PFSK-1 (cell line): ENCODE data around the gene LILRA1.

Experiments used
- FOXP2 ChIP-seq: optimal IDR thresholded peaks from 2 replicates; pipeline ENCODE3; 2011; ENCODE audit warnings: borderline replicate concordance, control low read depth, inconsistent platforms; ENCODE audit not compliant: insufficient read depth; ENCODE audit errors: extremely low read length, extremely low read depth
- POLR2AphosphoS5 ChIP-seq: IDR thresholded peaks from 2 replicates; pipeline ENCODE4 v1.6.1; 2012; ENCODE audit warnings: low read depth, mild to moderate bottlenecking, control low read depth, low read length, moderate library complexity
- REST ChIP-seq, 2 experiments: IDR thresholded peaks; 2 replicates each; pipeline versions ENCODE4 v1.6.1 to v1.8.0; 2011 to 2012; ENCODE audit warnings: low read depth in 2 of 2, low read length in 2 of 2, control low read depth in 1 of 2, inconsistent platforms in 1 of 2, mild to moderate bottlenecking in 1 of 2, moderate library complexity in 1 of 2; ENCODE audit not compliant: insufficient read depth in 1 of 2
- SIN3A ChIP-seq: IDR thresholded peaks from 2 replicates; pipeline ENCODE4 v1.6.1; 2012; ENCODE audit warnings: mild to moderate bottlenecking, low read length, moderate library complexity, borderline replicate concordance; ENCODE audit not compliant: insufficient read depth
- TAF1 ChIP-seq: IDR thresholded peaks from 2 replicates; pipeline ENCODE4 v1.6.1; 2012; ENCODE audit warnings: low read length, control low read depth, borderline replicate concordance; ENCODE audit not compliant: insufficient read depth

LILRA1 gene

GRCh38 chr19:54630782-54631181 lies 37.4 kb downstream of the LILRA1 start:
- TF ChIP-seq POLR2AphosphoS5 (no peak), TAF1 (no peak), SIN3A (no peak), REST (IDR thresholded peaks at IDR 0.05; ENCODE audit: insufficient read depth in 1 of 2, low read depth in 2 of 2, low read length in 2 of 2) (no peak), FOXP2 (no peak)

GRCh38 chr19:54633401-54633800 lies 40.0 kb downstream of the LILRA1 start:
- TF ChIP-seq FOXP2: no peak
- no peak for TF ChIP-seq SIN3A
- TF ChIP-seq POLR2AphosphoS5: no peak
- no peak for TF ChIP-seq REST (IDR thresholded peaks at IDR 0.05; ENCODE audit: insufficient read depth in 1 of 2, low read depth in 2 of 2, low read length in 2 of 2)
- no peak for TF ChIP-seq TAF1

- no peak for TF ChIP-seq REST (IDR thresholded peaks at IDR 0.05; ENCODE audit: insufficient read depth in 1 of 2, low read depth in 2 of 2, low read length in 2 of 2)
- no peak for TF ChIP-seq FOXP2
These were observed 45.3 kb downstream of the LILRA1 start for GRCh38 chr19:54638683-54639082.

- TF ChIP-seq REST (IDR thresholded peaks at IDR 0.05; ENCODE audit: insufficient read depth in 1 of 2, low read depth in 2 of 2, low read length in 2 of 2) (no peak), FOXP2 (no peak), SIN3A (no peak), TAF1 (no peak), POLR2AphosphoS5 (no peak)
These were observed 50.6 kb downstream of the LILRA1 start for GRCh38 chr19:54644056-54644455.

- TF ChIP-seq SIN3A (no peak), POLR2AphosphoS5 (no peak), REST (IDR thresholded peaks at IDR 0.05; ENCODE audit: insufficient read depth in 1 of 2, low read depth in 2 of 2, low read length in 2 of 2) (no peak), FOXP2 (no peak), TAF1 (no peak)
These were observed 53.0 kb downstream of the LILRA1 start for GRCh38 chr19:54646331-54646841.
